Measurements from ENCODE around the gene FAIM2. TPM values are rescaled to one million over a fixed set of nuclear protein-coding genes. Genes with fewer than 3 reads are reported as not detected.

FAIM2 gene
- polyA plus RNA-seq, 1 donor from 2014 or later = 5.3 TPM

GRCh38 chr12:49828133-49829091 lies 75.3 kb downstream of the FAIM2 start, which contains the start of gene NCKAP5L:
NCKAP5L (minus strand) TSS chr12:49828413; CDS start chr12:49804044, 24,369 bp downstream.
- Histone ChIP-seq H3K9ac (ENCODE audit: low read length) (peak within 1 kb of the TSS; percentile 90), H3K36me3 (ENCODE audit: insufficient read depth, low read length) (no peaks in the 10 kb centered on the region), H4K20me1 (ENCODE audit: insufficient read depth) (no peaks in the 10 kb centered on the region), H3F3A (ENCODE audit: insufficient read depth, low read length, poor library complexity, severe bottlenecking) (no peaks in the 10 kb centered on the region), H3K79me2 (replicated peaks; ENCODE audit: insufficient read depth, low read length) (peaks cover 32% of the 10 kb centered on the region), H3K4me3 (ENCODE audit: low read length) (peak within 1 kb of the TSS; percentile 95), H3K9me2 (ENCODE audit: insufficient read depth, low read length) (no peaks in the 10 kb centered on the region), H3K27me3 (ENCODE audit: insufficient read depth, low read depth, low read length) (no peaks in the 10 kb centered on the region), H3K4me2 (ENCODE audit: low read length) (peak within 1 kb of the TSS; percentile 92), H3K27ac (ENCODE audit: low read length) (peak within 1 kb of the TSS; percentile 82), H2AFZ (ENCODE audit: low read depth, low read length) (peak within 1 kb of the TSS; percentile 88), H3K9me3 (ENCODE audit: low read length) (no peaks in the 10 kb centered on the region)
- TF ChIP-seq MXI1 (conservative IDR thresholded peaks at IDR 0.05; ENCODE audit: poor library complexity, severe bottlenecking) = peak; percentile 98
- peak; percentile 68 for TF ChIP-seq REST (IDR thresholded peaks at IDR 0.05; ENCODE audit: borderline replicate concordance)
- TF ChIP-seq EZH2 (IDR thresholded peaks at IDR 0.05; ENCODE audit: borderline replicate concordance, insufficient read depth, low read length, poor library complexity, severe bottlenecking) = no peak
- TF ChIP-seq POLR2AphosphoS5 (IDR thresholded peaks at IDR 0.05) = peak; percentile 72

GRCh38 chr12:49827401-49828099 lies 76.2 kb downstream of the FAIM2 start:
- TF ChIP-seq POLR2AphosphoS5 (IDR thresholded peaks at IDR 0.05) (peak; percentile 36), MXI1 (conservative IDR thresholded peaks at IDR 0.05; ENCODE audit: poor library complexity, severe bottlenecking) (peak; percentile 52), TAF1 (IDR thresholded peaks at IDR 0.05; ENCODE audit: low read depth) (no peak)
- Histone ChIP-seq H3K4me2 (ENCODE audit: low read length) (peak overlapping the region; percentile 92), H2AFZ (ENCODE audit: low read depth, low read length) (peak overlapping the region; percentile 51), H3K36me3 (ENCODE audit: insufficient read depth, low read length) (no peaks in the 10 kb centered on the region), H3K9ac (ENCODE audit: low read length) (peak overlapping the region; percentile 90), H3K27me3 (ENCODE audit: insufficient read depth, low read depth, low read length) (no peaks in the 10 kb centered on the region), H3K4me3 (ENCODE audit: low read length) (peak overlapping the region; percentile 95), H3F3A (ENCODE audit: insufficient read depth, low read length, poor library complexity, severe bottlenecking) (no peaks in the 10 kb centered on the region), H3K79me2 (replicated peaks; ENCODE audit: insufficient read depth, low read length) (peaks cover 32% of the 10 kb centered on the region), H4K20me1 (ENCODE audit: insufficient read depth) (no peaks in the 10 kb centered on the region), H3K27ac (ENCODE audit: low read length) (peak overlapping the region; percentile 78), H3K9me3 (ENCODE audit: low read length) (no peaks in the 10 kb centered on the region), H3K9me2 (ENCODE audit: insufficient read depth, low read length) (no peaks in the 10 kb centered on the region)

- H4K20me1 ChIP-seq (ENCODE audit: insufficient read depth) = no peaks in the 10 kb centered on the region
- no peaks in the 10 kb centered on the region for H3K9me3 ChIP-seq (ENCODE audit: low read length)
- H3K36me3 ChIP-seq (ENCODE audit: insufficient read depth, low read length) = no peaks in the 10 kb centered on the region
- no peaks in the 10 kb centered on the region for H3K27me3 ChIP-seq (ENCODE audit: insufficient read depth, low read depth, low read length)
- no peak for TF ChIP-seq EP300 (conservative IDR thresholded peaks at IDR 0.05; ENCODE audit: poor library complexity, severe bottlenecking)
- TF ChIP-seq TAF1 (IDR thresholded peaks at IDR 0.05; ENCODE audit: low read depth) = no peak
- no peak for TF ChIP-seq REST (IDR thresholded peaks at IDR 0.05; ENCODE audit: borderline replicate concordance)
- no peak for TF ChIP-seq MXI1 (conservative IDR thresholded peaks at IDR 0.05; ENCODE audit: poor library complexity, severe bottlenecking)
- no peak for TF ChIP-seq RAD21 (conservative IDR thresholded peaks at IDR 0.05)
- no peak for TF ChIP-seq SMC3 (conservative IDR thresholded peaks at IDR 0.05; ENCODE audit: poor library complexity)
- TF ChIP-seq EZH2 (IDR thresholded peaks at IDR 0.05; ENCODE audit: borderline replicate concordance, insufficient read depth, low read length, poor library complexity, severe bottlenecking) = no peak
- TF ChIP-seq CTCF (IDR thresholded peaks at IDR 0.05; ENCODE audit: poor library complexity, severe bottlenecking) = no peak
- TF ChIP-seq POLR2AphosphoS5 (IDR thresholded peaks at IDR 0.05) = no peak
- no peak overlapping the region for H2AFZ ChIP-seq (ENCODE audit: low read depth, low read length)
- peak overlapping the region; percentile 95 for H3K4me3 ChIP-seq (ENCODE audit: low read length)
- H3K79me2 ChIP-seq (replicated peaks; ENCODE audit: insufficient read depth, low read length) = peaks cover 35% of the 10 kb centered on the region
- H3K4me2 ChIP-seq (ENCODE audit: low read length) = peak overlapping the region; percentile 92
- H3K9ac ChIP-seq (ENCODE audit: low read length) = peak overlapping the region; percentile 90
- peak overlapping the region; percentile 78 for H3K27ac ChIP-seq (ENCODE audit: low read length)
- H3F3A ChIP-seq (ENCODE audit: insufficient read depth, low read length, poor library complexity, severe bottlenecking) = no peaks in the 10 kb centered on the region
- no peaks in the 10 kb centered on the region for H3K9me2 ChIP-seq (ENCODE audit: insufficient read depth, low read length)
Measured at GRCh38 chr12:49827051-49827400, 76.7 kb downstream of the FAIM2 start.

Data from neural cell (in vitro differentiated cells).